ENCODE measurements around the gene OR2T29.
"Not testable (repeated sequence)": the region's sequence is repeated elsewhere in the genome, so short reads cannot be mapped to it uniquely, and the experiment has no call there.

DNA sequence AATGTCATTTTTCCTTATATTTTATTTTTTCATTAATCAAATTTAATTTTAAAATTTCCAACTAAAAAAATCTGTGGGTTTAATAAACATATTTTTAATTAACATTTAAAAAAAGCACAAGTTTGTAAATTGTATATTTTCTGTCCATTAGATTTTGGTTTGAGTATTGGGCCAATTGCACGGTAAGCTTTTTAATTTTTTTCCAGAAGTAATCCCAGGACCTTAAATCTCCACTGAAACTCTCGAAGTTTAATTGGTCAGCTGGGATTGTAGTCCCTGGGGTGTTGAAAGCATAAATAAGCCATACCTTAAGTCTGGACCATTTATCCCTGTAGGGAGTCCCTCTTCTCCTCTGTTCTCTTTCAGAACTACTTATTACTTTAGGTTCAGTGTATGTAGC, 54.8 kb downstream of the OR2T29 start, which contains the start of gene OR2G6:
- TF ChIP-seq POLR2AphosphoS5 (IDR thresholded peaks at IDR 0.05; ENCODE audit: borderline replicate concordance, low read depth, low read length); EZH2 (IDR thresholded peaks at IDR 0.05); FOXP2 (optimal IDR thresholded peaks at IDR 0.05; ENCODE audit: control extremely low read depth, extremely low read length, insufficient read depth): not testable (repeated sequence)

Measured in SK-N-MC (cell line).